Keratinocyte (primary cell): ENCODE data around the gene CHAMP1. TPM values are rescaled to one million over a fixed set of nuclear protein-coding genes. Genes with fewer than 3 reads are reported as not detected.

Experiments
- DNase-seq: peaks from one replicate; pipeline ENCODE4 v3.0.0-alpha.2; 2011; ENCODE audit warnings: low read depth, missing footprints, low spot score
- FAIRE-seq: peaks from 2 replicates; lab custom pipeline; 2011; peaks lifted over from hg19 to GRCh38; lab: Jason Lieb, UNC
- H2AFZ ChIP-seq: 2 replicates; pipeline ENCODE4 v1.6.0; 2012; ENCODE audit warnings: low read length, control low read depth, inconsistent platforms; ENCODE audit not compliant: control insufficient read depth
- H3K27ac ChIP-seq: 2 replicates; pipeline ENCODE4 v1.5.1; 2011; ENCODE audit warnings: low read length; ENCODE audit not compliant: control insufficient read depth, insufficient read depth
- H3K27me3 ChIP-seq: 3 replicates; pipeline ENCODE4 v1.6.0; 2011; ENCODE audit warnings: low read length; ENCODE audit not compliant: control insufficient read depth, insufficient read depth; ENCODE audit errors: extremely low read depth
- H3K36me3 ChIP-seq, 2 experiments: 2 replicates in 1 of 2; 3 replicates in 1 of 2; pipeline ENCODE4 v1.5.1; 2011; ENCODE audit warnings: low read length in 2 of 2, mild to moderate bottlenecking in 1 of 2; ENCODE audit not compliant: control insufficient read depth in 2 of 2, insufficient read depth in 2 of 2; ENCODE audit errors: extremely low read depth in 1 of 2
- H3K4me1 ChIP-seq: 3 replicates; pipeline ENCODE4 v1.5.1; 2011; ENCODE audit warnings: low read length; ENCODE audit not compliant: control insufficient read depth, insufficient read depth; ENCODE audit errors: extremely low read depth
- H3K4me2 ChIP-seq: 3 replicates; pipeline ENCODE4 v1.6.0; 2011; ENCODE audit warnings: low read depth, low read length; ENCODE audit not compliant: control insufficient read depth, insufficient read depth; ENCODE audit errors: extremely low read depth
- H3K4me3 ChIP-seq, 3 experiments: fragments of 200-600 bp in 1 of 3; sonication (generic) in 1 of 3; 2 replicates in 2 of 3; 3 replicates in 1 of 3; pipeline ENCODE4 v1.5.1; 2011 to 2016; ENCODE audit warnings: low read length in 3 of 3, mild to moderate bottlenecking in 3 of 3, control low read depth in 2 of 3, inconsistent platforms in 1 of 3, low read depth in 1 of 3, mixed read lengths in 1 of 3, mixed run types in 1 of 3, moderate library complexity in 1 of 3; ENCODE audit not compliant: control insufficient read depth in 2 of 3, insufficient read depth in 2 of 3; ENCODE audit errors: extremely low read depth in 1 of 3
- H3K79me2 ChIP-seq: 2 replicates; pipeline ENCODE4 v1.6.0; 2012; ENCODE audit warnings: low read length; ENCODE audit not compliant: control insufficient read depth, insufficient read depth
- H3K9ac ChIP-seq: 3 replicates; pipeline ENCODE4 v1.6.0; 2011; ENCODE audit warnings: low read length; ENCODE audit not compliant: control insufficient read depth, insufficient read depth; ENCODE audit errors: extremely low read depth
- H3K9me1 ChIP-seq: 3 replicates; pipeline ENCODE4 v1.6.0; 2011; ENCODE audit warnings: low read length; ENCODE audit not compliant: control insufficient read depth, insufficient read depth; ENCODE audit errors: extremely low read depth
- H3K9me3 ChIP-seq: 2 replicates; pipeline ENCODE4 v1.5.1; 2012; ENCODE audit warnings: low read depth, low read length; ENCODE audit not compliant: control insufficient read depth
- H4K20me1 ChIP-seq: 3 replicates; pipeline ENCODE4 v1.6.0; 2011; ENCODE audit warnings: low read length; ENCODE audit not compliant: control insufficient read depth, insufficient read depth; ENCODE audit errors: extremely low read depth
- CTCF ChIP-seq, 3 experiments: IDR thresholded peaks in 1 of 3; conservative IDR thresholded peaks in 1 of 3; optimal IDR thresholded peaks in 1 of 3; 2 replicates in 2 of 3; 3 replicates in 1 of 3; pipeline versions ENCODE3 to v1.5.1; 2011; ENCODE audit warnings: low read length in 3 of 3, mild to moderate bottlenecking in 3 of 3, moderate library complexity in 2 of 3, control low read depth in 1 of 3, inconsistent platforms in 1 of 3; ENCODE audit not compliant: insufficient read depth in 2 of 3; ENCODE audit errors: extremely low read depth in 1 of 3
- EZH2 ChIP-seq: IDR thresholded peaks from one replicate; pipeline ENCODE4 v1.6.1; 2012; ENCODE audit warnings: inconsistent platforms, mild to moderate bottlenecking, low read length, moderate library complexity
- dilution Hi-C: fragments of 300-500 bp; cut with MboI; formaldehyde crosslinking; loops from one replicate; pipeline ENCODE4 v1.7.0; 2020; ENCODE audit warnings: low sequenced_read_pairs; ENCODE audit not compliant: extremely low pct_ligation_motif_present
- polyA plus RNA-seq, 5 experiments: library from polyadenylated mRNA; depleted of rRNA in 3 of 5; stranded (reverse) in 3 of 5; stranded (forward) in 1 of 5; unstranded in 1 of 5; fragments of >200 nt; gene quantifications; 1 replicate in 1 of 5; 2 replicates in 3 of 5; 3 replicates in 1 of 5; pipeline versions ENCODE4 v1.2.1 to v1.2.3, GENCODE V29; 2011 to 2012; ENCODE audit warnings: missing spikeins in 2 of 5, low read depth in 1 of 5, low replicate concordance in 1 of 5

Gene CHAMP1
- polyA plus RNA-seq, 1 donor (not counting 4 experiments of a cell fraction or from before 2014, with no cell fraction given), result 14.2 TPM

GRCh38 chr13:114268344-114269280 is 45.7 kb upstream of the CHAMP1 start:
- Histone ChIP-seq H3K9me1 (no peaks in the 10 kb centered on the region), H3K4me2 (no peak overlapping the region), H4K20me1 (no peaks in the 10 kb centered on the region), H3K36me3 (peaks cover 26 to 41% of the 10 kb centered on the region in 2 experiments), H3K9me3 (no peaks in the 10 kb centered on the region), H3K4me3 (no peak overlapping the region), H3K9ac (no peak overlapping the region), H2AFZ (no peak overlapping the region), H3K79me2 (no peaks in the 10 kb centered on the region), H3K4me1 (no peaks in the 10 kb centered on the region), H3K27me3 (no peaks in the 10 kb centered on the region), H3K27ac (no peak overlapping the region)
- FAIRE-seq (no peak), DNase-seq (no peak)
- dilution Hi-C loops, result no loop called here
- TF ChIP-seq EZH2 (no peak), CTCF (optimal IDR thresholded peaks at IDR 0.05 in 1 of 3, IDR thresholded peaks at IDR 0.05 in 1 of 3, conservative IDR thresholded peaks at IDR 0.05 in 1 of 3; ENCODE audit: extremely low read depth in 1 of 3, insufficient read depth in 2 of 3, low read length in 3 of 3) (no peak)

GRCh38 chr13:114269281-114269770 is 45.0 kb upstream of the CHAMP1 start:
- FAIRE-seq, result no peak
- H4K20me1 ChIP-seq, result no peaks in the 10 kb centered on the region
- no peak for DNase-seq
- H2AFZ ChIP-seq, result no peak overlapping the region
- H3K4me2 ChIP-seq, result no peak overlapping the region
- H3K36me3 ChIP-seq, result peaks cover 22 to 40% of the 10 kb centered on the region in 2 experiments
- no peaks in the 10 kb centered on the region for H3K9me3 ChIP-seq
- dilution Hi-C loops, result no loop called here
- H3K4me1 ChIP-seq, result no peaks in the 10 kb centered on the region
- H3K9me1 ChIP-seq, result no peaks in the 10 kb centered on the region
- no peak overlapping the region for H3K9ac ChIP-seq
- no peaks in the 10 kb centered on the region for H3K27me3 ChIP-seq
- H3K4me3 ChIP-seq, result no peak overlapping the region
- no peak overlapping the region for H3K27ac ChIP-seq
- no peaks in the 10 kb centered on the region for H3K79me2 ChIP-seq
- TF ChIP-seq EZH2 (no peak), CTCF (optimal IDR thresholded peaks at IDR 0.05 in 1 of 3, IDR thresholded peaks at IDR 0.05 in 1 of 3, conservative IDR thresholded peaks at IDR 0.05 in 1 of 3; ENCODE audit: extremely low read depth in 1 of 3, insufficient read depth in 2 of 3, low read length in 3 of 3) (no peak)
